Measurements from ENCODE around the gene RAB35. TPM values are rescaled to one million over a fixed set of nuclear protein-coding genes. Genes with fewer than 3 reads are reported as not detected.

The RAB35 gene
- polyA plus RNA-seq, 1 donor = 37.0 TPM

DNA sequence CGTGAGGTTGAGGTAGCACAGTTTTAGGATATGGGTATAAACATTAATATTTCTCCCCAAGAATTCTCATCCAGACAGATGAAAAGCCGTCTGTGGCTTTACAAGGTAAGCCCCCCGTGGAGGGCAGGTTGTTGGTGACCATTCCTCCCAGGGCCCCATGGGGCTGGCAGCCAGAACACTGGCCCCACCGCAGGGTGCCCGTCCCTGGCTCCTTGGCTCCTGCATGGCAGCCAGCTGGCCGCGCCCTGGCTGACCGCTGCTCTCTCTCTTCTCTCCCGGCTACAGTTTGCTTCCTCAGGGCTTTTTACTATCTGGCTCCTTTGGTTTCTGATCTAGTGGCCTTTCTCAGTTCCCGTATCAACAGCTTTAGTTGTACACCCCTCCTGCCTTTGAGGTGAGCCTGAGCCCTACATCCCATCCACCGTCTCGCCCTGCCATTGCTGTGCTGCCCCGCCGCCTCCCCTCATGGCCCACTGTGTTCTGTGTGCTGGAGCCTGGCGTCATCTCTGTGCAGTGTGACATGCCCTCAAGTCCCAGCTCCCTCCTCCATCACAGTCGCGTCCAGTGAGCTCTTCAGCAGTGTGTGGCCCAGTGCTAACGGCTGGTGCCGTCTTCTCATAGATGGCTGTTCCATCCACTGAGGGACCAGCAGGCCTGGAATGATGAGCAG, 25.8 kb downstream of the RAB35 start:
- DNase-seq = no peak

DNA sequence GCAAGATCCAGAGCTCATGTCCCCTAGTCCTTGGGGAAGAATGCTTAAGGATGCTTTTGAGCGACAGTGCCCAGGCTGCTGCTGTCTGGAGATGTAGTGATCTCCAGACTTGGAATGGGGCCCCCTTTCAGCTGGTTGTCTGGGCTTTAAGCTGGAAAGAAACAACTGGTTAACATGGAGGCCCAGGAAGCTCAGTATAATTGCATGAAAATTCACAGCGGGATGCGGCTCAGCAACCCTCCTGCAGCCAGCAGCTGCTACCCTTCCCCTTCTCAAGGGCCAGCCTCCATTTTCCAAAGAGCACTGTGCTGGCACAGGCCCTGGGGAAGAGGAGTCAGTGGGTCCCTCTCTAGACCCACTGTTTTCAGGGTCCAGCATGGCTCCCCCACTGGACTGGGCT, 26.3 kb downstream of the RAB35 start:
- no peak for DNase-seq

DNA sequence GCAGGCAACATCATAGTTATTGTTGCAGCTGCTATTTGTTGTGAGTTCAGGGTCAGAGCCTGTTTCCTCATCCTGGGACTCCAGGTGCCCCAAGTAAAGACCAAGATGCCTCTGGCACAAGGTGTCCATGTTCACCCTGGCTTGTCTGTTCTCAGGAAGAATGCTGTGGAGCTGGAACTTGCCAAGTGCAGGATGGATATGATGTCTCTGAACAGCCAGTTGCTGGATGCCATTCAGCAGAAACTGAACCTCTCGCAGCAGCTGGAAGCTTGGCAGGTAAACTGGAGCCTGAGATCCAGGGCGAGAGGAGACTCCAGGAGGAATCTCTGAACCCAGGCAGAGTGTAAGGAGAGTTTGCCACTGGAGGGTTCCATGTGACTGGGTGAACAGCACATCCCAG, 26.8 kb downstream of the RAB35 start:
- DNase-seq = no peak

GRCh38 chr12:120089105-120089504, 27.4 kb downstream of the RAB35 start:
- no peak for DNase-seq

DNA sequence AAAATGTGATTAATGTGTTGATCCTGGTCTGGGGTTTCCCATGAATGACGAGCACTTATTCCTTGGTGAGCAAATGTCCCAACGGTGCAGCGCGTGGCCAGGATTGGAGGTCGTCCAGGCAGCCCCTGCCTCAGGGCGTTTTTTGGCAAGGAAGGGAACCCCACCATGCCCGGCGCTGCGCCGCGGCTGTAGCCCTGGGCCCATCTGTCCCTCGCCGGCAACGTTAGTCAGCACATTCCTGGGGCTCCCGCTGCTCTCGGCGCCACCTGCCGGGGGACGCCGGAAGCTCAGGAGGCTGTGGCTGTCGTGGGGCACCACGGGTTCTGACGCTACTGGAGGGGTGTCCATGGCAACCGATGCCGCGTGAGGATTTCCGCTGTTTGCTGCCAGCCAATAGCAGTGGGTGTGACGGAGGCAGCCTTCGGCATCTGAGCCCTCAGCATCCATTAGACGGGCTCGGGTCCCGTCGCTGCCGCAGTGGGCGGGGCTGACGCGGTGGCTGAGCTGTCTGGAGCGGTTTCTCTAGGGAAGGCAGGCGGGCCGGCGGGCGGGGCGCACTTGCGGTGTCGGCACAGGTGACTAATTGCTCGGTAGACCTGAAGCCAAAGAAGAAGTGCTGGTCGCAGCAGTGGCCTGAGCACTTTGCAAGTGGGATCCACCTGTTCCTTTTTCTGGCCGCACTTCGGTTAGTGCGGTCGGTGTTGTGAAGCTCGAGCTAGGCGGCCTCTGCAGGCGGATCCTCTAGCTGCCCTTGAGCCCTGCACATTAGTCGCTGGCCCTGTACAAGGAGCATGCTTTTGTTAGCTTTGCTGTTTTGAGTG, 29.5 kb downstream of the RAB35 start:
- DNase-seq = peak; percentile 97

GRCh38 chr12:120085920-120086645, 30.5 kb downstream of the RAB35 start:
- no peak for DNase-seq

GRCh38 chr12:120081641-120082040, 34.9 kb downstream of the RAB35 start:
- DNase-seq = no peak

GRCh38 chr12:120079411-120080400, 36.8 kb downstream of the RAB35 start:
- no peak for DNase-seq

GRCh38 chr12:120078868-120079267, 37.7 kb downstream of the RAB35 start:
- DNase-seq = no peak

DNA sequence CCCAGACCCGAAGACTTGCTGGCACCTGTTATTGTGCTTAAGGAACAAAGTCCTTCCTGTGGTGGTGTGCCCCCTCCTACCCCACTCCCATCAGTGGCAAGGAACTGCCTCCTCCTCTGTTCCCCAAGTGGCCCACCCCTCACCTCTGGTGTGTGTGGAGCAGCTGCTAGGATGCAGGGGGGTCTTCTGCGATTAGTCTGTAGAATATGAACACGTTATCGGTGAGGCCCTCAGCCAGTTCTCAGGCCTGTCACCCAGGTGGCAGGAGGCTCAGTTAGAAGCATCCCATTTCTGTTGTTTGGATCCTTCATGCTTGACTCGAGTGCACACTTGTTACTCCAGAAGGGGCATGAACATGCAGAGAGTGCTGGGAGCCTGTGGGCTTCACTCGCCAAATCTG, 39.3 kb downstream of the RAB35 start:
- DNase-seq = no peak

DNA sequence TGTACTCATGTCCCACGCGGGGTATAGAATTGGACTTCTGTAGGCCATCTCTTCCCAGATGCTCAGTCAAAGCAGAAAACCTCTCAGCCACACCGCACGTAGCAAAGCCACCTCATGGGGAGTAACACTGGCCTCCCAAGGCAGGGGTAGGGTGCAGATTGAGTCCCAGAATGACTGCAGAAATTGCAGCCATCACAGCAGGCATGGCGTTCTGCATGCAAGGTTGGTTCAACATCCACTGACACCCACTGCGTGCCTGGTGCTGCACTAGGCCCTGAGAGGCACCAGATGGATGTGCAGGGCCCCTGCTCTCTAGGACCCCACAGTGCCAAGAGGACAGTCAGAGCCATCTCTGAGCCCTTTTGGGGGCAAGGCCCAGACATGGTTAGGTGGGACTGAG, 39.9 kb downstream of the RAB35 start:
- no peak for DNase-seq

DNA sequence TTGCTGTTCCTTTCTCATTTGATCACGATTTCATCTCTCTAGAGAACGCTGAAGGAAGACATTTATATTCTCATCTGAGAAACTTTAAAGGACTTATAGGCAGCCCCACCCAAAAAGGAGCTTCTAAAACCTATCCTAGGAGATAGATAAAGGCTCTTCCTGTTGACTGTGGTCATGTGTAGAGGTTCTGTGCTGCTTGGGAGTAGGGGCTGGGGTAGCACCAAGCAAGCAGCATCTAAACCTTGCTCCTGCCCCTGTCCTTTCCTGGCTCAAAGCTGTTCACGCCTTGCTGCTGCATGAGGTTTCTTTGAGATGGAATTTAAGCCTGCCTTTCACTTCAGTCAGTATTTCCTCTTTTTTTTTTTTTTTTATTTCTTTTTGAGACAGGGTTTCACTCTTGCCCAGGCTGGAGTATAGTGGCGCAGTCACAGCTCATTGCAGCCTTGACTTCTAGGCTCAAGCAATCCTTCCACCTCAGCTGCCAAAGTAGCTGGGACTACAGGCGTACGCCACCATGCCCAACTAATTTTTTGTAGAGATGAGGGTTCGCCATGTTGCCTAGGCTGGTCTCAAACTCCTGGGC, 41.4 kb downstream of the RAB35 start:
- DNase-seq = no peak

DNA sequence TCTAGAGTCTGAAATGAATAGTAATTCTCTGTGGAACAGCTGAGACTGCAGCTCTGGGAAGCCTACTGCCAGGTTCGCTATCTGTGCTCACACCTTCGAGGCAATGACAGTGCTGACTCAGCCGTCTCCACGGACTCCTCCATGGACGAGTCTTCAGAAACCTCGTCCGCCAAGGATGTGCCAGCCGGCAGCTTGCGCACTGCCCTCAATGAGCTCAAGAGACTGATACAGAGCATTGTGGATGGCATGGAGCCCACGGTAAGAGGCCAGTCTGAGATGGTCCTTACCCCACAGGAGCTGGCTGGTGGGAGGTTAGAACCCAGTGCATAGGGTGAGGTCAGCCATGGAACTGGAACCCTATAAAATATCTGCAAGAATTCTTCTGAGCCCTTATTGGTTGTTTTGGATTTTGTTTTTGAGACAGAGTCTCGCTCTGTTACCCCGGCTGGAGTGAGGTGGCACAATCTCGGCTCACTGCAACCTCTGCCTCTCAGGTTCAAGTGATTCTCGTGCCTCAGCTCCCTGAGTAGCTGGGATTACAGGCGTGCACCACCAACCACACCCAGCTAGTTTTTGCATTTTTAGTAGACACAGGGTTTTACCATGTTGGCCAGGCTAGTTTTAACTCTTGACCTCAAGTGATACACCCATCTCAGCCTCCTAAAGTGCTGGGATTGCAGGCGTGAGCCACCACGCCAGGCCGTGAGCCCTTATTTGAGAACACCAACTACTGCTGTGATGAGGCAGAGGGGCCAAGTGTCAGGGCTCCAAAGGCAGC, 43.9 kb downstream of the RAB35 start:
- DNase-seq = no peak

GRCh38 chr12:120071493-120072020, 45.0 kb downstream of the RAB35 start:
- DNase-seq = no peak

DNA sequence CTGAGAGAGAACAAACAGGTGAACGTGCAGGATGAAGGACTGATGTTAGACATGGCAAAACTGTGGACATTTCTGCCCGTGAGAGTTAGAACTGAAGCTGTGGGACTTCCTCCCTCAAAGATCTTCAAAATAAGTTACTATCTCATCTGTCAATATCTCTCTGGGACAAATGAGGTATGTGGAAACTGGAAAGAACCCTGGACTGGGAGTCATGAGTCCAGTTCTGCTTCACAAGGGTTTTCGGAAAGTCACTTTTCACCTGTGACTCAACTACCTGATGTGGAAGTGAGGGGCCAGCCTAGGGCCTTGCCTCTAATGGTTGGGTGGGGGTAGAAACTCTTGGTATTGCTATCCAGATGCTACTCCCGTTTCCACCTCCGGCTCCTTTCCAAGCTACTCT, 47.3 kb downstream of the RAB35 start:
- no peak for DNase-seq

DNA sequence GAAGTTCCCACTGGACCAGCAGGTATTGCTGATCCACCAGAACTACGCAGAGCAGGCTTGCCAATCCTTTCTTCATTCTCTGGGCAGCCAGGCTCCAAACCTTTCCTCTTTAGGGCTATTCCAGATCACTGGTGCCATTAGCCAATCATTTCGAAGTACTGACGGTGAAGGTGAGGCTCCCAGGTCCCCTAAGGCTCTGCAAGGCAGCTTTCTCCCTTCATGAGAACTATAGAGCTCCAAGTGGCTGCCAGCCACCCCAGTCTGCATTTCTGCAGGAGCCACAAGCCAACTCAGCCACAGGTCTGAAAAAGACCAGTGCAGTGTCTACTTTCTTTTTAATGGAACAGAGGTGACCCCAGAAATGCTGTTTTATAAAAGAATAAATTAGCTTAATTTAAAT, 48.7 kb downstream of the RAB35 start:
- no peak for DNase-seq

- no peak for DNase-seq
These were observed 49.3 kb downstream of the RAB35 start for GRCh38 chr12:120067084-120067869.

DNA sequence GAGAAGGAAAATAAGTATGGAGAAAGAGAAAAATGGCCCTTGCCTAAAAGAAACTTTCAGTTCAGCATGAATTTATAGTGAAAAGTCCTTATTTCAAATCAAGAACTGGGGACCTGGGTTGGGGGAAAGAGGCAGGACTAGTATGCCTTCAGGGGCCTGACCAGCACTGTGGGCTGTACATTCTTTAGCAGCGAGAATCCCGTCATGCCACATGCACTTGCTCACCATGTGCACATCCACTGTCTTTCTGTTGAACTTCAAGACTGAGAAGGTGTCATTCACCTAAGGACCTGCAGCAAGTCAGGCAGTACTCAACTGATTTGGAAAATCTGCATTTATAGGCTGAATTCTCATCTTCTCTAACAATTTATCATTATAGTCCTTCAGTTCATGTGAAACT, 50.2 kb downstream of the RAB35 start:
- DNase-seq = no peak

GRCh38 chr12:120065472-120065871, 51.1 kb downstream of the RAB35 start:
- DNase-seq = no peak
